ENCODE data around the gene KLHL28. TPM values are rescaled to one million over a fixed set of nuclear protein-coding genes. Genes with fewer than 3 reads are reported as not detected.
"Not testable (repeated sequence)": the region's sequence is repeated elsewhere in the genome, so short reads cannot be mapped to it uniquely, and the experiment has no call there.

The KLHL28 gene
- total RNA-seq, 1 donor from 2014 or later: 12.2 TPM

- ATAC-seq (ENCODE audit: poor library complexity) (peak; percentile 69), DNase-seq (peak; percentile 43)
- intact Hi-C loops (cut with DNase I): loop anchor here (10.0 kb wide), 1 partner anchor 353 kb away; no protein-coding TSS in a partner anchor
Observed at GRCh38 chr14:44912041-44912869, 49.5 kb downstream of the KLHL28 start.

DNA sequence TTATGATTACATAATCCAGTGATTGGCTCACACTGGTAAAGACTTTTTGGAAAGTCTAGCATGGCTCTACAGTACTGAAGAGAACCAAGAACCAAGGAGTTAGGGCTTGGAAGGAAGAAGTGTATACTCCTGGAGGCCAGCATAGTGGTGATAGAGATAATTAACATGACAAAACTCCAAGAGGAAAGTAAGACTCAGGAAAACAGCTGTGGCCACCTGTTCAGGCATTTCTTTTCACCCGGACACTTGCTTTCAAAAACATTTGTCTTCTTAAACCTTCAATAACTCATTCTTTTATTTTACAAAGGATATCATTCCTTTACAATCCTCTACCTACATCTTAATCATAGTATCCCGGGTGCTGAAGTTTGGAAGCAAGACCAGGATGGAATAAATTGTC, 50.9 kb downstream of the KLHL28 start:
- DNase-seq (no peak), ATAC-seq (ENCODE audit: poor library complexity) (no peak)
- intact Hi-C loops (cut with DNase I): loop anchor here (10.0 kb wide), 1 partner anchor 354 kb away; no protein-coding TSS in a partner anchor

DNA sequence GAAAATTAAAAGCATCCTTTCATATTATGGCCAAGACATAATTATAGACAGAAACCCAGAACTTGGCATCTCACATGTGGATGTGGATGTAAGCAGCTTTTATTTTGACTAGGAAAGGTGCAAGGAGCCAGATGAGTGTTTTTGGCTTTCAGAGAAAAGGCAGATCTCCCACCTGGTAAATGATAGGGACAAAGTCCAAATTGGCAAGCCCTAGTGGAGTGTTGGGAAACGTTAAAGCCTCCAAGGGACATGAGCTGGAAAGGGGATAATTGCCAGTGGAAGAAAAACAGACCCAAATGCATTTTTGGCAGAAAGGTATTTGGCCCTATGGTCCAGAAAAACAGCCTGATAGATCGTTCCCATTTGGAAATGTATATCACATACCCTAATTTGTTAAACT, 60.1 kb downstream of the KLHL28 start:
- DNase-seq (no peak), ATAC-seq (ENCODE audit: poor library complexity) (no peak)
- intact Hi-C loops (cut with DNase I): no loop called here

DNA sequence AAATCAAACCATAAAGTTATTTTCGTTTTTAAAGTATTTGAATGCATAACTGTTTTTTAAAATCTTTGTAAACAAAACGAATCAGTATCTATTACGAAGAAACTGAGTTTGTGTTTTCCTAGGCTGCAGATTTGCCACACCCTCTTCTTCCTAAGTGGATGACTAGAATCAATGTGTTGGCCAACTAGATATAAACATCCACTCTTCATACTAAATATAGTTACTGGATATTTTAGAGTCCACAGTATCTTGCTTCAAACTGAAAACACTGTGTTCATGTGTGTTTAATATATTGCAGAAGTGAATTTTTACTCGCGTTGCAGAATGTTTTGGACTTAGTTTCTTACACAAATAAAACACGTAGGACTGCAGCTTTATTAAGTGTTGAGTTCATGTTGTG, 63.2 kb downstream of the KLHL28 start:
- peak; percentile 32 for ATAC-seq (ENCODE audit: poor library complexity)
- intact Hi-C loops (cut with DNase I): loop anchor here (2.0 kb wide), 1 partner anchor 236 kb away; the partner anchor contains the start of genes FANCM and FKBP3
- DNase-seq: no peak

- intact Hi-C loops (cut with DNase I): loop anchor here (2.0 kb wide), 1 partner anchor 237 kb away; the partner anchor contains the start of genes FANCM and FKBP3
- DNase-seq (no peak), ATAC-seq (ENCODE audit: poor library complexity) (no peak)
Observed at GRCh38 chr14:44897845-44898151, 63.9 kb downstream of the KLHL28 start.

GRCh38 chr14:44897041-44897844, 64.5 kb downstream of the KLHL28 start:
- ATAC-seq (ENCODE audit: poor library complexity) (peak; percentile 98), DNase-seq (peak; percentile 99)
- intact Hi-C loops (cut with DNase I): no loop called here

GRCh38 chr14:44896275-44897040, 65.3 kb downstream of the KLHL28 start:
- no peak for ATAC-seq (ENCODE audit: poor library complexity)
- intact Hi-C loops (cut with DNase I): no loop called here
- no peak for DNase-seq

- no peak for DNase-seq
- ATAC-seq (ENCODE audit: poor library complexity): no peak
- intact Hi-C loops (cut with DNase I): no loop called here
Observed at GRCh38 chr14:44895716-44896115, 66.0 kb downstream of the KLHL28 start.

- intact Hi-C loops (cut with DNase I): no loop called here
- ATAC-seq (ENCODE audit: poor library complexity) (no peak), DNase-seq (no peak)
Observed at GRCh38 chr14:44893535-44893934, 68.2 kb downstream of the KLHL28 start.

GRCh38 chr14:44891726-44892372, 69.9 kb downstream of the KLHL28 start:
- ATAC-seq (ENCODE audit: poor library complexity); DNase-seq; intact Hi-C loops (cut with DNase I): not testable (repeated sequence)

DNA sequence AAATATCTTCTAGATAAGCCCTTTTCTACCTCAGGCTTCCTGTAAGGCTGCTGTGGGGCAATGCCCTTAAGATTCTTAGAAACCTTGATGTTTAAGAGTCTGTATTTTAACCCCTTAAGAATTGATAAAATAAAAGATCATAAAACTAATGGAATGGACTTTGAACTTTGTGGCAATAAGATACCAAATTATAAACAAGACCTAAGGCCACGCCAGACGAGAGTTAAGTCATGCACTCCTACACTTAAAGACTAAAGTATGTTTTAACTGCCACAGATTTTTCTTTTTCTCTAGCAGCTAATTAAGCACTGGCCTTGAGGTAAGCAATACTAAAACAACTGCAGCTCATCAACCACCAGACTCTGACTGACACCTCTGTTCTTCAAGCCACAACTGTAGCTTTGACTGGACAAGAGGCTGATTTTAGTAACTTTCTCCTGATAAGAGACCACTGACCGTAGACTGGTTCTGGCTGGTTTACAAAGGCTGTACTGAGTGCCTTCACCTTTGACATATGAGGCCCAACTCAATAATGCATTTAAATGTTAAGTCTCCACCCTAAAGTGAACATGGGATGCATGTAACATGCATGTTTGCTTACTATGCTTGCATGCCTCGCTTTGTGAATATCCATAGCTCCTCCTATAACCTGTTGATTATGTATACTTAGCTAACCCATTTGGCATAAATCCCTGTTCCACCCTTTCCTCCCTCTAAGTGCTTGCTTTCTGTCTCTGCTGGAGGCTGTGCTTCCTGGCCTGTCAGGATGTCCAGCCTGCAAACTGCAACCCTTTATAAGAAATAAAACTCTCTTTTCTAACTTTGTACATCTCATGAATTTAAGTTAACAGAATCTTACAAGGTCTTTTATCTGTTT, 71.9 kb downstream of the KLHL28 start:
- DNase-seq: no peak
- intact Hi-C loops (cut with DNase I): no loop called here
- no peak for ATAC-seq (ENCODE audit: poor library complexity)

GRCh38 chr14:44887596-44887955, 74.2 kb downstream of the KLHL28 start:
- no peak for ATAC-seq (ENCODE audit: poor library complexity)
- intact Hi-C loops (cut with DNase I): no loop called here
- DNase-seq: no peak

DNA sequence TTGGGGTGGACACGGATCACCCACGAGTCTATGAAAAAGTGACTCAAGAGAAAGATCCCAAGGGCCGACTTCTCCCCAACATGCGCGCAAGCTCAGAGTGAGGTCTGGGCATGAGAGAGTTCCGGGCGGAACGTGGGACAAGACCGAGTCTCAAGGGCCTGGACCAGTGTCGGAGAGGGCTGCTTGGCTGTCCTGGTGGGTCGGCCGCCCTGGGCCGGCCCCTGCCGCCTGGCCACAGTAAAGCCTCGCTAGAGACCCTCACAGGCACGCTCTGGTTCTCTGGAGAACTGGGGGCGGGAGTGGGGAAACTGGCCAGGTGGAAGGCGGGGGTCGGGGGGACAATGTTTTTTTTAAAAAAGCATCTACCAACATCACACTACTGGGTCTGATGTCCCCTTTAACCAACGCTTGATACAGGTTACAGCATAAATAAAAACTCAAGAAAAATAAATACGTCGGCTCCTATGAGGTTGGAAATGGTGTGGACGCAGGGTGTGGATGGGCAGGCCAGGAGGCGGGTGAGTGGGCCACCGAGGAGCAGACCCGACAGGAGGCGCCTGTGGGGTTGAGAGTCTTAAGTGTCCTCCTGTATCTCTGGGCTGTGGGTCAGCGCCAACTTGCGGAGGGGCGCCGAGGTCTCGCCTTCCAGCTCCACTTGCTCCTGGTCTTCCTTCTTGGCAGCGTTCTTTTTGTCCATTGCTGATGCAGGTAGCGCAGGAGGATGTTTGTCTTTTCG, 74.7 kb downstream of the KLHL28 start:
- DNase-seq (no peak), ATAC-seq (ENCODE audit: poor library complexity) (no peak)
- intact Hi-C loops (cut with DNase I): no loop called here

- no peak for ATAC-seq (ENCODE audit: poor library complexity)
- DNase-seq: no peak
Observed at GRCh38 chr14:44880791-44881190, 81.0 kb downstream of the KLHL28 start.

More at GRCh38 chr14:44880791-44881190, 81.0 kb downstream of the KLHL28 start:
- intact Hi-C loops (cut with DNase I): no loop called here
